Activated naive CD8-positive, alpha-beta T cell treated with anti-CD3 and anti-CD28 coated beads, Interleukin-2, amount 10 ng/mL, durations not matched to agents 7 days and 5 days (primary cell): ENCODE measurements around the gene GRIP1. TPM values are rescaled to one million over a fixed set of nuclear protein-coding genes. Genes with fewer than 3 reads are reported as not detected.

Experiments
- ATAC-seq: fragments of 150-1000 bp; cut with Tn5 transposase; one replicate; pipeline ENCODE4 v1.10.0; 2021; ENCODE audit warnings: low read depth, moderate library complexity
- POLR2A ChIA-PET: fragments of 350-600 bp; sonication (Branson Sonifier 250); formaldehyde crosslinking; loops from one replicate; lab custom pipeline; 2021; ENCODE audit warnings: antibody characterized with exemption; lab: Charles Lee
- DNase-seq: peaks from one replicate; pipeline ENCODE4 v3.0.0; 2021
- H3K27ac Mint-ChIP-seq: one replicate; pipeline ENCODE4 v1.8.0; 2022; ENCODE audit warnings: mild to moderate bottlenecking, mixed read lengths
- H3K27me3 Mint-ChIP-seq: one replicate; pipeline ENCODE4 v1.8.0; 2022; ENCODE audit warnings: mild to moderate bottlenecking, moderate library complexity, mixed read lengths
- H3K36me3 Mint-ChIP-seq: one replicate; pipeline ENCODE4 v1.8.0; 2021; ENCODE audit warnings: mild to moderate bottlenecking, mixed read lengths
- H3K4me1 Mint-ChIP-seq: one replicate; pipeline ENCODE4 v1.8.0; 2021; ENCODE audit warnings: mixed read lengths
- H3K4me3 Mint-ChIP-seq: one replicate; pipeline ENCODE4 v1.8.0; 2022; ENCODE audit warnings: mild to moderate bottlenecking, moderate library complexity, mixed read lengths
- H3K9me3 Mint-ChIP-seq: one replicate; pipeline ENCODE4 v1.8.0; 2021; ENCODE audit warnings: mixed read lengths
- total RNA-seq, 2 experiments: library from RNA; stranded (reverse); gene quantifications; one replicate each; pipeline ENCODE4 v1.2.3, GENCODE V29; 2021

GRIP1 gene
- total RNA-seq, 2 experiments from 2014 or later: 0.34 to 1.8 TPM

GRCh38 chr12:66623455-66623854 is 55.4 kb downstream of the GRIP1 start:
- no peak overlapping the region for H3K27ac Mint-ChIP-seq
- ATAC-seq: no peak
- no peaks in the 10 kb centered on the region for H3K4me1 Mint-ChIP-seq
- H3K36me3 Mint-ChIP-seq: no peaks in the 10 kb centered on the region
- no peak overlapping the region for H3K4me3 Mint-ChIP-seq
- peaks cover 5% of the 10 kb centered on the region for H3K27me3 Mint-ChIP-seq
- DNase-seq: no peak
- no peaks in the 10 kb centered on the region for H3K9me3 Mint-ChIP-seq
- POLR2A ChIA-PET: no interaction called here

- Mint-ChIP-seq H3K4me3 (no peak overlapping the region), H3K4me1 (no peaks in the 10 kb centered on the region), H3K36me3 (no peaks in the 10 kb centered on the region), H3K27ac (no peak overlapping the region), H3K9me3 (no peaks in the 10 kb centered on the region), H3K27me3 (peaks cover under 1% of the 10 kb centered on the region)
- POLR2A ChIA-PET: no interaction called here
- no peak for ATAC-seq
- DNase-seq: no peak
Measured at GRCh38 chr12:66620688-66621087, 58.2 kb downstream of the GRIP1 start.

GRCh38 chr12:66620026-66620425 is 58.9 kb downstream of the GRIP1 start:
- H3K4me3 Mint-ChIP-seq: no peak overlapping the region
- ATAC-seq (no peak), DNase-seq (no peak)
- H3K36me3 Mint-ChIP-seq: no peaks in the 10 kb centered on the region
- H3K27me3 Mint-ChIP-seq: no peaks in the 10 kb centered on the region
- H3K4me1 Mint-ChIP-seq: no peaks in the 10 kb centered on the region
- H3K9me3 Mint-ChIP-seq: no peaks in the 10 kb centered on the region
- H3K27ac Mint-ChIP-seq: no peak overlapping the region
- POLR2A ChIA-PET: no interaction called here

- Mint-ChIP-seq H3K9me3 (no peaks in the 10 kb centered on the region), H3K36me3 (no peaks in the 10 kb centered on the region), H3K27ac (no peak overlapping the region), H3K27me3 (no peaks in the 10 kb centered on the region), H3K4me3 (no peak overlapping the region), H3K4me1 (no peaks in the 10 kb centered on the region)
- POLR2A ChIA-PET: no interaction called here
- ATAC-seq (no peak), DNase-seq (no peak)
Measured at GRCh38 chr12:66617991-66618390, 60.9 kb downstream of the GRIP1 start.

GRCh38 chr12:66612090-66612775 is 66.6 kb downstream of the GRIP1 start:
- H3K27ac Mint-ChIP-seq: no peak overlapping the region
- no peak overlapping the region for H3K4me3 Mint-ChIP-seq
- no peaks in the 10 kb centered on the region for H3K9me3 Mint-ChIP-seq
- H3K4me1 Mint-ChIP-seq: no peaks in the 10 kb centered on the region
- DNase-seq (no peak), ATAC-seq (no peak)
- no peaks in the 10 kb centered on the region for H3K27me3 Mint-ChIP-seq
- H3K36me3 Mint-ChIP-seq: no peaks in the 10 kb centered on the region
- POLR2A ChIA-PET: no interaction called here

GRCh38 chr12:66607147-66607546 is 71.7 kb downstream of the GRIP1 start:
- Mint-ChIP-seq H3K4me3 (no peak overlapping the region), H3K9me3 (no peaks in the 10 kb centered on the region), H3K27me3 (no peaks in the 10 kb centered on the region), H3K4me1 (no peaks in the 10 kb centered on the region), H3K36me3 (no peaks in the 10 kb centered on the region), H3K27ac (no peak overlapping the region)
- POLR2A ChIA-PET: no interaction called here
- ATAC-seq (no peak), DNase-seq (no peak)

GRCh38 chr12:66605293-66605692 is 73.6 kb downstream of the GRIP1 start:
- DNase-seq: no peak
- POLR2A ChIA-PET: no interaction called here
- peaks cover 2% of the 10 kb centered on the region for H3K27me3 Mint-ChIP-seq

GRCh38 chr12:66603981-66604479 is 74.8 kb downstream of the GRIP1 start:
- DNase-seq (no peak), ATAC-seq (no peak)
- H3K36me3 Mint-ChIP-seq: no peaks in the 10 kb centered on the region
- POLR2A ChIA-PET: no interaction called here
- H3K4me3 Mint-ChIP-seq: no peak overlapping the region
- no peak overlapping the region for H3K27ac Mint-ChIP-seq
- no peaks in the 10 kb centered on the region for H3K9me3 Mint-ChIP-seq
- no peaks in the 10 kb centered on the region for H3K4me1 Mint-ChIP-seq
- peaks cover 4% of the 10 kb centered on the region for H3K27me3 Mint-ChIP-seq

More at GRCh38 chr12:66605293-66605692, 73.6 kb downstream of the GRIP1 start:
- no peak for ATAC-seq
- no peaks in the 10 kb centered on the region for H3K36me3 Mint-ChIP-seq
- H3K9me3 Mint-ChIP-seq: no peaks in the 10 kb centered on the region
- no peaks in the 10 kb centered on the region for H3K4me1 Mint-ChIP-seq
- H3K27ac Mint-ChIP-seq: no peak overlapping the region
- no peak overlapping the region for H3K4me3 Mint-ChIP-seq

GRCh38 chr12:66603461-66603860 is 75.4 kb downstream of the GRIP1 start:
- Mint-ChIP-seq H3K36me3 (no peaks in the 10 kb centered on the region), H3K27ac (no peak overlapping the region), H3K9me3 (no peaks in the 10 kb centered on the region), H3K27me3 (peaks cover 5% of the 10 kb centered on the region), H3K4me3 (no peak overlapping the region), H3K4me1 (no peaks in the 10 kb centered on the region)
- POLR2A ChIA-PET: no interaction called here
- DNase-seq (no peak), ATAC-seq (no peak)

GRCh38 chr12:66602483-66603143 is 76.3 kb downstream of the GRIP1 start:
- Mint-ChIP-seq H3K4me3 (no peak overlapping the region), H3K9me3 (no peaks in the 10 kb centered on the region), H3K27me3 (peaks cover 5% of the 10 kb centered on the region), H3K27ac (no peak overlapping the region), H3K4me1 (no peaks in the 10 kb centered on the region), H3K36me3 (no peaks in the 10 kb centered on the region)
- POLR2A ChIA-PET: no interaction called here
- no peak for DNase-seq
- ATAC-seq: no peak

- H3K4me1 Mint-ChIP-seq: no peaks in the 10 kb centered on the region
- ATAC-seq (no peak), DNase-seq (no peak)
- H3K36me3 Mint-ChIP-seq: no peaks in the 10 kb centered on the region
- no peaks in the 10 kb centered on the region for H3K9me3 Mint-ChIP-seq
- H3K27me3 Mint-ChIP-seq: peaks cover 5% of the 10 kb centered on the region
- POLR2A ChIA-PET: no interaction called here
- no peak overlapping the region for H3K27ac Mint-ChIP-seq
- no peak overlapping the region for H3K4me3 Mint-ChIP-seq
Measured at GRCh38 chr12:66600903-66601302, 78.0 kb downstream of the GRIP1 start.

GRCh38 chr12:66599816-66600215 is 79.1 kb downstream of the GRIP1 start:
- Mint-ChIP-seq H3K27ac (no peak overlapping the region), H3K4me3 (no peak overlapping the region), H3K9me3 (no peaks in the 10 kb centered on the region), H3K36me3 (no peaks in the 10 kb centered on the region), H3K4me1 (no peaks in the 10 kb centered on the region), H3K27me3 (peaks cover 5% of the 10 kb centered on the region)
- ATAC-seq (no peak), DNase-seq (no peak)
- POLR2A ChIA-PET: no interaction called here

- POLR2A ChIA-PET: no interaction called here
- Mint-ChIP-seq H3K4me1 (no peaks in the 10 kb centered on the region), H3K36me3 (no peaks in the 10 kb centered on the region), H3K4me3 (no peak overlapping the region), H3K27ac (no peak overlapping the region), H3K27me3 (peaks cover 5% of the 10 kb centered on the region), H3K9me3 (no peaks in the 10 kb centered on the region)
- ATAC-seq: no peak
- DNase-seq: no peak
Measured at GRCh38 chr12:66598608-66599007, 80.3 kb downstream of the GRIP1 start.

GRCh38 chr12:66598079-66598478 is 80.8 kb downstream of the GRIP1 start:
- POLR2A ChIA-PET: no interaction called here
- Mint-ChIP-seq H3K27me3 (peaks cover 5% of the 10 kb centered on the region), H3K9me3 (no peaks in the 10 kb centered on the region), H3K4me3 (no peak overlapping the region), H3K36me3 (no peaks in the 10 kb centered on the region), H3K27ac (no peak overlapping the region), H3K4me1 (no peaks in the 10 kb centered on the region)
- DNase-seq (no peak), ATAC-seq (no peak)
